Measurements from ENCODE around the gene MREG.

Gene MREG

GRCh38 chr2:215970425-215970824, 42.9 kb downstream of the MREG start:
- no peak for TF ChIP-seq CTCF (IDR thresholded peaks at IDR 0.05; ENCODE audit: control insufficient read depth, extremely low read depth, insufficient read depth)
- no peak for DNase-seq (ENCODE audit: low read depth)

GRCh38 chr2:215969131-215969841, 44.1 kb downstream of the MREG start:
- TF ChIP-seq CTCF (IDR thresholded peaks at IDR 0.05; ENCODE audit: control insufficient read depth, extremely low read depth, insufficient read depth) = no peak
- no peak overlapping the region for H3K4me3 ChIP-seq (ENCODE audit: low read depth, low read length)
- DNase-seq (ENCODE audit: low read depth) = no peak

More at GRCh38 chr2:215970425-215970824, 42.9 kb downstream of the MREG start:
- no peak overlapping the region for H3K4me3 ChIP-seq (ENCODE audit: low read depth, low read length)

- DNase-seq (ENCODE audit: low read depth) = no peak
- TF ChIP-seq CTCF (IDR thresholded peaks at IDR 0.05; ENCODE audit: control insufficient read depth, extremely low read depth, insufficient read depth) = no peak
Measured at GRCh38 chr2:215968499-215968898, 44.9 kb downstream of the MREG start.

GRCh38 chr2:215967590-215968378, 45.6 kb downstream of the MREG start:
- DNase-seq (ENCODE audit: low read depth) = no peak
- H3K4me3 ChIP-seq (ENCODE audit: low read depth, low read length) = no peak overlapping the region
- TF ChIP-seq CTCF (IDR thresholded peaks at IDR 0.05; ENCODE audit: control insufficient read depth, extremely low read depth, insufficient read depth) = no peak

More at GRCh38 chr2:215968499-215968898, 44.9 kb downstream of the MREG start:
- no peak overlapping the region for H3K4me3 ChIP-seq (ENCODE audit: low read depth, low read length)

- TF ChIP-seq CTCF (IDR thresholded peaks at IDR 0.05; ENCODE audit: control insufficient read depth, extremely low read depth, insufficient read depth) = no peak
- no peak overlapping the region for H3K4me3 ChIP-seq (ENCODE audit: low read depth, low read length)
- DNase-seq (ENCODE audit: low read depth) = no peak
Measured at GRCh38 chr2:215966951-215967350, 46.4 kb downstream of the MREG start.

GRCh38 chr2:215966274-215966673, 47.1 kb downstream of the MREG start:
- no peak for TF ChIP-seq CTCF (IDR thresholded peaks at IDR 0.05; ENCODE audit: control insufficient read depth, extremely low read depth, insufficient read depth)
- DNase-seq (ENCODE audit: low read depth) = no peak
- no peak overlapping the region for H3K4me3 ChIP-seq (ENCODE audit: low read depth, low read length)
